Mesodermal cell (in vitro differentiated cells): ENCODE data around the gene ATP5MG.

Experiments used
- H3K27ac ChIP-seq: 2 replicates; pipeline ENCODE4 v1.7.0; 2013; ENCODE audit warnings: mild to moderate bottlenecking, low read depth, low read length, moderate library complexity; ENCODE audit not compliant: severe bottlenecking
- H3K36me3 ChIP-seq: 2 replicates; pipeline ENCODE4 v1.7.1; 2013; ENCODE audit warnings: mild to moderate bottlenecking, low read length, moderate library complexity; ENCODE audit not compliant: control insufficient read depth, insufficient read depth
- H3K4me1 ChIP-seq: one replicate; pipeline ENCODE4 v1.7.1; 2013; ENCODE audit warnings: mild to moderate bottlenecking, low read length; ENCODE audit not compliant: insufficient read depth, control insufficient read depth, poor library complexity, severe bottlenecking
- H3K4me3 ChIP-seq: 2 replicates; pipeline ENCODE4 v1.7.0; 2013; ENCODE audit warnings: low read length, control low read depth, mild to moderate bottlenecking; ENCODE audit not compliant: insufficient read depth, poor library complexity, severe bottlenecking; ENCODE audit errors: extremely low read depth
- H3K9me3 ChIP-seq: 2 replicates; pipeline ENCODE4 v1.7.1; 2013; ENCODE audit warnings: mild to moderate bottlenecking, low read length, moderate library complexity; ENCODE audit not compliant: control insufficient read depth
- WGBS, 2 experiments: methylation state at CpG; one replicate each; pipeline ENCODE4 v1.1.5; 2013; ENCODE audit warnings: missing lambda C conversion rate in 2 of 2; ENCODE audit not compliant: insufficient coverage in 2 of 2; 5-methylcytosine and 5-hydroxymethylcytosine counted together

ATP5MG gene

GRCh38 chr11:118434553-118435289, 33.3 kb downstream of the ATP5MG start:
- H3K27ac ChIP-seq, result peak overlapping the region; percentile 79
- no peaks in the 10 kb centered on the region for H3K9me3 ChIP-seq
- WGBS, 2 experiments, result 1 to 3% methylated on average over 16 to 20 of the region's 39 CpGs
- peak overlapping the region; percentile 94 for H3K4me3 ChIP-seq
- H3K36me3 ChIP-seq, result peaks cover 2% of the 10 kb centered on the region
- peaks cover 4% of the 10 kb centered on the region for H3K4me1 ChIP-seq

- H3K27ac ChIP-seq, result peak overlapping the region; percentile 79
- H3K36me3 ChIP-seq, result peaks cover 8% of the 10 kb centered on the region
- H3K9me3 ChIP-seq, result no peaks in the 10 kb centered on the region
- peaks cover 7% of the 10 kb centered on the region for H3K4me1 ChIP-seq
- 0% methylated on average over 29 to 31 of the region's 34 CpGs for WGBS, 2 experiments
- peak overlapping the region; percentile 94 for H3K4me3 ChIP-seq
These were observed 34.0 kb downstream of the ATP5MG start for GRCh38 chr11:118435290-118435892.

GRCh38 chr11:118435893-118436624, 34.7 kb downstream of the ATP5MG start, which contains the start of gene KMT2A:
Gene KMT2A, plus strand, starts transcription at chr11:118436492. Its CDS starts 21 bp downstream, at chr11:118436513.
- Histone ChIP-seq H3K27ac (peak within 1 kb of the TSS; percentile 83), H3K4me3 (peak within 1 kb of the TSS; percentile 94), H3K9me3 (no peaks in the 10 kb centered on the region), H3K4me1 (peaks cover 13% of the 10 kb centered on the region), H3K36me3 (peaks cover 14% of the 10 kb centered on the region)
- 0% methylated on average over 50 to 54 of the region's 83 CpGs for WGBS, 2 experiments

- H3K4me1 ChIP-seq, result peaks cover 17% of the 10 kb centered on the region
- peak overlapping the region; percentile 83 for H3K27ac ChIP-seq
- WGBS, 2 experiments, result 0% methylated on average over 12 to 19 of the region's 55 CpGs
- peaks cover 17% of the 10 kb centered on the region for H3K36me3 ChIP-seq
- no peaks in the 10 kb centered on the region for H3K9me3 ChIP-seq
- H3K4me3 ChIP-seq, result peak overlapping the region; percentile 94
These were observed 35.3 kb downstream of the ATP5MG start for GRCh38 chr11:118436639-118437207.

- Histone ChIP-seq H3K4me1 (peaks cover 22% of the 10 kb centered on the region), H3K9me3 (no peaks in the 10 kb centered on the region), H3K27ac (peak overlapping the region; percentile 83), H3K36me3 (peaks cover 24% of the 10 kb centered on the region), H3K4me3 (peak overlapping the region; percentile 94)
- WGBS, 2 experiments, result 0% methylated on average over 11 to 22 of the region's 28 CpGs
These were observed 36.1 kb downstream of the ATP5MG start for GRCh38 chr11:118437208-118438125.

- Histone ChIP-seq H3K4me1 (peaks cover 22% of the 10 kb centered on the region), H3K27ac (peak overlapping the region; percentile 83), H3K4me3 (peak overlapping the region; percentile 94), H3K36me3 (peaks cover 31% of the 10 kb centered on the region), H3K9me3 (no peaks in the 10 kb centered on the region)
- WGBS, 2 experiments, result 2 to 6% methylated on average over 6 to 9 of the region's 14 CpGs
These were observed 37.0 kb downstream of the ATP5MG start for GRCh38 chr11:118438314-118438931.

- Histone ChIP-seq H3K27ac (no peak overlapping the region), H3K4me1 (peaks cover 18% of the 10 kb centered on the region), H3K36me3 (peaks cover 36% of the 10 kb centered on the region), H3K9me3 (no peaks in the 10 kb centered on the region), H3K4me3 (no peak overlapping the region)
These were observed 38.2 kb downstream of the ATP5MG start for GRCh38 chr11:118439646-118440045.

- Histone ChIP-seq H3K4me3 (no peak overlapping the region), H3K36me3 (peaks cover 54% of the 10 kb centered on the region), H3K4me1 (peaks cover 18% of the 10 kb centered on the region), H3K27ac (no peak overlapping the region), H3K9me3 (no peaks in the 10 kb centered on the region)
- WGBS, 2 experiments, result 58 to 94% methylated on average over 2 to 3 of the region's 3 CpGs
These were observed 40.4 kb downstream of the ATP5MG start for GRCh38 chr11:118441770-118442275.

- Histone ChIP-seq H3K4me1 (peaks cover 18% of the 10 kb centered on the region), H3K36me3 (peaks cover 59% of the 10 kb centered on the region), H3K9me3 (no peaks in the 10 kb centered on the region), H3K27ac (no peak overlapping the region), H3K4me3 (no peak overlapping the region)
- WGBS, 2 experiments, result 88 to 97% methylated on average over 3 of the region's 3 CpGs
These were observed 40.9 kb downstream of the ATP5MG start for GRCh38 chr11:118442301-118442700.
